SK-N-SH (cell line): Measurements from ENCODE around the gene CALCB.

Source experiments
- EP300 ChIP-seq, 2 experiments: IDR thresholded peaks; 2 replicates each; pipeline versions ENCODE4 v1.4.0 to v1.6.1; 2012; ENCODE audit warnings: borderline replicate concordance in 1 of 2, low read depth in 1 of 2, low read length in 1 of 2
- EZH2phosphoT487 ChIP-seq: fragments of 200-600 bp; sonication (generic); IDR thresholded peaks from 2 replicates; pipeline ENCODE4 v1.6.1; 2017; ENCODE audit warnings: low read depth, mixed run types, mild to moderate bottlenecking, antibody characterized with exemption, moderate library complexity, borderline replicate concordance
- GABPA ChIP-seq: IDR thresholded peaks from 2 replicates; pipeline ENCODE4 v1.4.0; 2012; ENCODE audit warnings: low read depth, mild to moderate bottlenecking
- GATA2 ChIP-seq: sonication (generic); formaldehyde crosslinking; IDR thresholded peaks from 2 replicates; pipeline ENCODE4 v1.5.0; 2020; ENCODE audit warnings: mild to moderate bottlenecking, missing genetic modification reagents
- JUND ChIP-seq: IDR thresholded peaks from 2 replicates; pipeline ENCODE4 v1.4.0; 2012
- MXI1 ChIP-seq: IDR thresholded peaks from 2 replicates; pipeline ENCODE4 v1.6.1; 2012; ENCODE audit warnings: mild to moderate bottlenecking, low read depth, low read length, improper control_type of control experiment
- POLR2AphosphoS5 ChIP-seq: IDR thresholded peaks from 2 replicates; pipeline ENCODE4 v1.6.1; 2012; ENCODE audit warnings: low read depth, low read length
- RFX5 ChIP-seq: IDR thresholded peaks from 2 replicates; pipeline ENCODE4 v1.6.1; 2012; ENCODE audit warnings: mild to moderate bottlenecking, improper control_type of control experiment, low read length
- TF ChIP-seq, protein P1 (sequence below): fragments of 200-600 bp; sonication (generic); IDR thresholded peaks from 2 replicates; pipeline ENCODE4 v1.6.1; 2017; ENCODE audit warnings: antibody characterized with exemption, mild to moderate bottlenecking, moderate library complexity
- TF ChIP-seq, protein P2 (sequence below): IDR thresholded peaks from 2 replicates; pipeline ENCODE4 v1.6.1; 2012; ENCODE audit warnings: mild to moderate bottlenecking, low read depth, low read length, moderate library complexity
- TF ChIP-seq, protein P3 (sequence below): IDR thresholded peaks from 2 replicates; pipeline ENCODE4 v1.4.0; 2012; ENCODE audit warnings: low read depth, borderline replicate concordance
- TF ChIP-seq, protein P4 (sequence below): fragments of 150-350 bp; IDR thresholded peaks from 2 replicates; pipeline ENCODE4 v1.6.1; 2016; ENCODE audit warnings: mild to moderate bottlenecking, low read depth, low read length
- TF ChIP-seq, protein P5 (sequence below): IDR thresholded peaks from 2 replicates; pipeline ENCODE4 v1.4.0; 2012; ENCODE audit warnings: low read depth

DNA sequence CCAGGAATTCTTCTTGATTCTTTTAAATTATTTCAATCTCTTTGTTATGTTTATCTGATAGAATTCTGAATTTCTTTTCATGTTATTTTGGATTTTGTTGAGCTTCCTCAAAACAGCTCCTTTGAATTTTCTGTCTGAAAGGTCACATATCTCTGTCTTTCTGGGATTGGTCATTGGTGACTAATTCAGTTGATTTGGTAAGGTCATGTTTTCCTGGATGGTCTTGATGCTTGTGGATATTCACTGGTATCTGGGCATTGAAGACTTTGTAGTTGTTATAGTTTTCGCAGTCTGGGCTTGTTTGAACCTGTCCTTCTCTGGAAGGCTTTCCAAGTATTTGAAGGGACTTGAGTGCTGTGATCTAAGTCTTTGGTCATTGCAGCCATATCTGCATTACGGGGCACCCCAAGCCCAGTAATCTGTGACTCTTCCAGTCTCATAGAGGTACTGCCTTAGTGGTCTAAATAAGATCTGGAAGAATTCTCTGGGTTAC is 22.4 kb downstream of the CALCB start:
- TF ChIP-seq, protein P1, sequence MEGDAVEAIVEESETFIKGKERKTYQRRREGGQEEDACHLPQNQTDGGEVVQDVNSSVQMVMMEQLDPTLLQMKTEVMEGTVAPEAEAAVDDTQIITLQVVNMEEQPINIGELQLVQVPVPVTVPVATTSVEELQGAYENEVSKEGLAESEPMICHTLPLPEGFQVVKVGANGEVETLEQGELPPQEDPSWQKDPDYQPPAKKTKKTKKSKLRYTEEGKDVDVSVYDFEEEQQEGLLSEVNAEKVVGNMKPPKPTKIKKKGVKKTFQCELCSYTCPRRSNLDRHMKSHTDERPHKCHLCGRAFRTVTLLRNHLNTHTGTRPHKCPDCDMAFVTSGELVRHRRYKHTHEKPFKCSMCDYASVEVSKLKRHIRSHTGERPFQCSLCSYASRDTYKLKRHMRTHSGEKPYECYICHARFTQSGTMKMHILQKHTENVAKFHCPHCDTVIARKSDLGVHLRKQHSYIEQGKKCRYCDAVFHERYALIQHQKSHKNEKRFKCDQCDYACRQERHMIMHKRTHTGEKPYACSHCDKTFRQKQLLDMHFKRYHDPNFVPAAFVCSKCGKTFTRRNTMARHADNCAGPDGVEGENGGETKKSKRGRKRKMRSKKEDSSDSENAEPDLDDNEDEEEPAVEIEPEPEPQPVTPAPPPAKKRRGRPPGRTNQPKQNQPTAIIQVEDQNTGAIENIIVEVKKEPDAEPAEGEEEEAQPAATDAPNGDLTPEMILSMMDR = no peak
- TF ChIP-seq MXI1 (no peak), GABPA (no peak), EZH2phosphoT487 (no peak), RFX5 (no peak), POLR2AphosphoS5 (no peak), EP300 (IDR thresholded peaks at IDR 0.05; ENCODE audit: borderline replicate concordance in 1 of 2, low read depth in 1 of 2, low read length in 1 of 2) (no peak), GATA2 (CRISPR knock-in tag) (no peak), JUND (no peak)
- TF ChIP-seq, protein P2, sequence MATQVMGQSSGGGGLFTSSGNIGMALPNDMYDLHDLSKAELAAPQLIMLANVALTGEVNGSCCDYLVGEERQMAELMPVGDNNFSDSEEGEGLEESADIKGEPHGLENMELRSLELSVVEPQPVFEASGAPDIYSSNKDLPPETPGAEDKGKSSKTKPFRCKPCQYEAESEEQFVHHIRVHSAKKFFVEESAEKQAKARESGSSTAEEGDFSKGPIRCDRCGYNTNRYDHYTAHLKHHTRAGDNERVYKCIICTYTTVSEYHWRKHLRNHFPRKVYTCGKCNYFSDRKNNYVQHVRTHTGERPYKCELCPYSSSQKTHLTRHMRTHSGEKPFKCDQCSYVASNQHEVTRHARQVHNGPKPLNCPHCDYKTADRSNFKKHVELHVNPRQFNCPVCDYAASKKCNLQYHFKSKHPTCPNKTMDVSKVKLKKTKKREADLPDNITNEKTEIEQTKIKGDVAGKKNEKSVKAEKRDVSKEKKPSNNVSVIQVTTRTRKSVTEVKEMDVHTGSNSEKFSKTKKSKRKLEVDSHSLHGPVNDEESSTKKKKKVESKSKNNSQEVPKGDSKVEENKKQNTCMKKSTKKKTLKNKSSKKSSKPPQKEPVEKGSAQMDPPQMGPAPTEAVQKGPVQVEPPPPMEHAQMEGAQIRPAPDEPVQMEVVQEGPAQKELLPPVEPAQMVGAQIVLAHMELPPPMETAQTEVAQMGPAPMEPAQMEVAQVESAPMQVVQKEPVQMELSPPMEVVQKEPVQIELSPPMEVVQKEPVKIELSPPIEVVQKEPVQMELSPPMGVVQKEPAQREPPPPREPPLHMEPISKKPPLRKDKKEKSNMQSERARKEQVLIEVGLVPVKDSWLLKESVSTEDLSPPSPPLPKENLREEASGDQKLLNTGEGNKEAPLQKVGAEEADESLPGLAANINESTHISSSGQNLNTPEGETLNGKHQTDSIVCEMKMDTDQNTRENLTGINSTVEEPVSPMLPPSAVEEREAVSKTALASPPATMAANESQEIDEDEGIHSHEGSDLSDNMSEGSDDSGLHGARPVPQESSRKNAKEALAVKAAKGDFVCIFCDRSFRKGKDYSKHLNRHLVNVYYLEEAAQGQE = no peak
- TF ChIP-seq, protein P3, sequence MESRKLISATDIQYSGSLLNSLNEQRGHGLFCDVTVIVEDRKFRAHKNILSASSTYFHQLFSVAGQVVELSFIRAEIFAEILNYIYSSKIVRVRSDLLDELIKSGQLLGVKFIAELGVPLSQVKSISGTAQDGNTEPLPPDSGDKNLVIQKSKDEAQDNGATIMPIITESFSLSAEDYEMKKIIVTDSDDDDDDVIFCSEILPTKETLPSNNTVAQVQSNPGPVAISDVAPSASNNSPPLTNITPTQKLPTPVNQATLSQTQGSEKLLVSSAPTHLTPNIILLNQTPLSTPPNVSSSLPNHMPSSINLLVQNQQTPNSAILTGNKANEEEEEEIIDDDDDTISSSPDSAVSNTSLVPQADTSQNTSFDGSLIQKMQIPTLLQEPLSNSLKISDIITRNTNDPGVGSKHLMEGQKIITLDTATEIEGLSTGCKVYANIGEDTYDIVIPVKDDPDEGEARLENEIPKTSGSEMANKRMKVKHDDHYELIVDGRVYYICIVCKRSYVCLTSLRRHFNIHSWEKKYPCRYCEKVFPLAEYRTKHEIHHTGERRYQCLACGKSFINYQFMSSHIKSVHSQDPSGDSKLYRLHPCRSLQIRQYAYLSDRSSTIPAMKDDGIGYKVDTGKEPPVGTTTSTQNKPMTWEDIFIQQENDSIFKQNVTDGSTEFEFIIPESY = no peak
- TF ChIP-seq, protein P4, sequence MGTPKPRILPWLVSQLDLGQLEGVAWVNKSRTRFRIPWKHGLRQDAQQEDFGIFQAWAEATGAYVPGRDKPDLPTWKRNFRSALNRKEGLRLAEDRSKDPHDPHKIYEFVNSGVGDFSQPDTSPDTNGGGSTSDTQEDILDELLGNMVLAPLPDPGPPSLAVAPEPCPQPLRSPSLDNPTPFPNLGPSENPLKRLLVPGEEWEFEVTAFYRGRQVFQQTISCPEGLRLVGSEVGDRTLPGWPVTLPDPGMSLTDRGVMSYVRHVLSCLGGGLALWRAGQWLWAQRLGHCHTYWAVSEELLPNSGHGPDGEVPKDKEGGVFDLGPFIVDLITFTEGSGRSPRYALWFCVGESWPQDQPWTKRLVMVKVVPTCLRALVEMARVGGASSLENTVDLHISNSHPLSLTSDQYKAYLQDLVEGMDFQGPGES = no peak
- TF ChIP-seq, protein P5, sequence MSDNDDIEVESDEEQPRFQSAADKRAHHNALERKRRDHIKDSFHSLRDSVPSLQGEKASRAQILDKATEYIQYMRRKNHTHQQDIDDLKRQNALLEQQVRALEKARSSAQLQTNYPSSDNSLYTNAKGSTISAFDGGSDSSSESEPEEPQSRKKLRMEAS = no peak
